Activated naive CD8-positive, alpha-beta T cell treated with anti-CD3 and anti-CD28 coated beads, Interleukin-2, amount 10 ng/mL, durations not matched to agents 7 days and 5 days (primary cell): ENCODE measurements around the gene GABRR2. TPM values are rescaled to one million over a fixed set of nuclear protein-coding genes. Genes with fewer than 3 reads are reported as not detected.
A peak's percentile ranks its signal among the peaks of the same experiment; 100 is the strongest.

Experiments used
- ATAC-seq: fragments of 150-1000 bp; cut with Tn5 transposase; one replicate; pipeline ENCODE4 v1.10.0; 2021; ENCODE audit warnings: low read depth, moderate library complexity
- POLR2A ChIA-PET: fragments of 350-600 bp; sonication (Branson Sonifier 250); formaldehyde crosslinking; loops from one replicate; lab custom pipeline; 2021; ENCODE audit warnings: antibody characterized with exemption; lab: Charles Lee
- DNase-seq: peaks from one replicate; pipeline ENCODE4 v3.0.0; 2021
- H3K27ac Mint-ChIP-seq: one replicate; pipeline ENCODE4 v1.8.0; 2022; ENCODE audit warnings: mild to moderate bottlenecking, mixed read lengths
- H3K27me3 Mint-ChIP-seq: one replicate; pipeline ENCODE4 v1.8.0; 2022; ENCODE audit warnings: mild to moderate bottlenecking, moderate library complexity, mixed read lengths
- H3K36me3 Mint-ChIP-seq: one replicate; pipeline ENCODE4 v1.8.0; 2021; ENCODE audit warnings: mild to moderate bottlenecking, mixed read lengths
- H3K4me1 Mint-ChIP-seq: one replicate; pipeline ENCODE4 v1.8.0; 2021; ENCODE audit warnings: mixed read lengths
- H3K4me3 Mint-ChIP-seq: one replicate; pipeline ENCODE4 v1.8.0; 2022; ENCODE audit warnings: mild to moderate bottlenecking, moderate library complexity, mixed read lengths
- H3K9me3 Mint-ChIP-seq: one replicate; pipeline ENCODE4 v1.8.0; 2021; ENCODE audit warnings: mixed read lengths
- total RNA-seq, 2 experiments: library from RNA; stranded (reverse); gene quantifications; one replicate each; pipeline ENCODE4 v1.2.3, GENCODE V29; 2021

The GABRR2 gene
- total RNA-seq, result under 1 TPM; 0.74 to 0.75 TPM

GRCh38 chr6:89315249-89315885, at the start of gene GABRR2:
Gene GABRR2, minus strand, starts transcription at chr6:89315299. Its CDS starts 134 bp downstream, at chr6:89315165.
- ATAC-seq (no peak), DNase-seq (no peak)
- H3K27ac Mint-ChIP-seq, result no peak within 1 kb of the TSS
- H3K36me3 Mint-ChIP-seq, result peaks cover 10% of the 10 kb centered on the region
- H3K9me3 Mint-ChIP-seq, result peaks cover 1% of the 10 kb centered on the region
- peaks cover 3% of the 10 kb centered on the region for H3K27me3 Mint-ChIP-seq
- POLR2A ChIA-PET, result no interaction called here
- no peak within 1 kb of the TSS for H3K4me3 Mint-ChIP-seq
- H3K4me1 Mint-ChIP-seq, result peaks cover 3% of the 10 kb centered on the region

- H3K4me3 Mint-ChIP-seq, result peak overlapping the region; percentile 27
- no peaks in the 10 kb centered on the region for H3K36me3 Mint-ChIP-seq
- no peak overlapping the region for H3K27ac Mint-ChIP-seq
- peaks cover 27% of the 10 kb centered on the region for H3K4me1 Mint-ChIP-seq
- ATAC-seq, result no peak
- H3K9me3 Mint-ChIP-seq, result peaks cover 2% of the 10 kb centered on the region
- POLR2A ChIA-PET, result interaction anchor here (1.3 to 2.1 kb wide), 2 partner anchors 8 to 9 kb away, joined by 5 to 6 read pairs; no protein-coding TSS in a partner anchor
- no peaks in the 10 kb centered on the region for H3K27me3 Mint-ChIP-seq
- DNase-seq, result no peak
Measured at GRCh38 chr6:89364586-89364985, 49.5 kb upstream of the GABRR2 start.

- H3K27me3 Mint-ChIP-seq, result no peaks in the 10 kb centered on the region
- no peak overlapping the region for H3K27ac Mint-ChIP-seq
- H3K4me3 Mint-ChIP-seq, result no peak overlapping the region
- H3K4me1 Mint-ChIP-seq, result peaks cover 42% of the 10 kb centered on the region
- POLR2A ChIA-PET, result interaction anchor here (1.0 to 2.1 kb wide), 2 partner anchors 10 to 11 kb away, joined by 3 to 12 read pairs; no protein-coding TSS in a partner anchor
- DNase-seq, result no peak
- no peaks in the 10 kb centered on the region for H3K36me3 Mint-ChIP-seq
- ATAC-seq, result no peak
- H3K9me3 Mint-ChIP-seq, result peaks cover 2% of the 10 kb centered on the region
Measured at GRCh38 chr6:89361171-89361570, 46.1 kb upstream of the GABRR2 start.

GRCh38 chr6:89360415-89360999, 45.4 kb upstream of the GABRR2 start:
- DNase-seq (no peak), ATAC-seq (peak; percentile 48)
- Mint-ChIP-seq H3K4me1 (peaks cover 42% of the 10 kb centered on the region), H3K27ac (peak overlapping the region; percentile 28), H3K36me3 (no peaks in the 10 kb centered on the region), H3K4me3 (peak overlapping the region; percentile 43), H3K27me3 (no peaks in the 10 kb centered on the region), H3K9me3 (peaks cover 2% of the 10 kb centered on the region)
- POLR2A ChIA-PET, result interaction anchor here (1.0 to 2.1 kb wide), 3 partner anchors 10 to 280 kb away, joined by 3 to 12 read pairs (median 5); partner anchors contain the start of gene PNRC1

GRCh38 chr6:89359561-89359960, 44.5 kb upstream of the GABRR2 start:
- Mint-ChIP-seq H3K4me1 (peaks cover 41% of the 10 kb centered on the region), H3K4me3 (no peak overlapping the region), H3K9me3 (peaks cover 2% of the 10 kb centered on the region), H3K36me3 (no peaks in the 10 kb centered on the region), H3K27me3 (no peaks in the 10 kb centered on the region), H3K27ac (no peak overlapping the region)
- DNase-seq, result no peak
- POLR2A ChIA-PET, result interaction anchor here (0.9 to 2.1 kb wide), 3 partner anchors 9 to 279 kb away, joined by 3 to 12 read pairs (median 5); partner anchors contain the start of genes PM20D2 and PNRC1
- no peak for ATAC-seq

GRCh38 chr6:89357390-89357789, 42.3 kb upstream of the GABRR2 start:
- Mint-ChIP-seq H3K4me1 (peaks cover 45% of the 10 kb centered on the region), H3K27me3 (no peaks in the 10 kb centered on the region), H3K36me3 (no peaks in the 10 kb centered on the region), H3K9me3 (peaks cover under 1% of the 10 kb centered on the region), H3K4me3 (peak overlapping the region; percentile 89), H3K27ac (peak overlapping the region; percentile 95)
- ATAC-seq (peak; percentile 15), DNase-seq (no peak)
- POLR2A ChIA-PET, result interaction anchor here (0.6 to 2.0 kb wide), 8 partner anchors 10 to 394 kb away, joined by 3 to 5 read pairs (median 3); partner anchors contain the start of genes PM20D2, PNRC1 and RNGTT

- H3K4me3 Mint-ChIP-seq, result peak overlapping the region; percentile 89
- H3K9me3 Mint-ChIP-seq, result no peaks in the 10 kb centered on the region
- DNase-seq (no peak), ATAC-seq (no peak)
- H3K27ac Mint-ChIP-seq, result peak overlapping the region; percentile 95
- peaks cover 45% of the 10 kb centered on the region for H3K4me1 Mint-ChIP-seq
- POLR2A ChIA-PET, result interaction anchor here (0.6 to 2.0 kb wide), 12 partner anchors 9 to 393 kb away, joined by 3 to 6 read pairs (median 4); partner anchors contain the start of genes PM20D2, PNRC1 and RNGTT
- no peaks in the 10 kb centered on the region for H3K36me3 Mint-ChIP-seq
- no peaks in the 10 kb centered on the region for H3K27me3 Mint-ChIP-seq
Measured at GRCh38 chr6:89356642-89357170, 41.6 kb upstream of the GABRR2 start.

GRCh38 chr6:89355511-89356194, 40.6 kb upstream of the GABRR2 start:
- Mint-ChIP-seq H3K9me3 (no peaks in the 10 kb centered on the region), H3K4me3 (no peak overlapping the region), H3K4me1 (peaks cover 46% of the 10 kb centered on the region), H3K36me3 (no peaks in the 10 kb centered on the region), H3K27me3 (no peaks in the 10 kb centered on the region), H3K27ac (no peak overlapping the region)
- POLR2A ChIA-PET, result interaction anchor here (0.6 to 4.6 kb wide), 5 partner anchors 8 to 276 kb away, joined by 3 to 24 read pairs (median 4); partner anchors contain the start of gene PNRC1
- DNase-seq (no peak), ATAC-seq (no peak)

GRCh38 chr6:89353702-89354392, 38.7 kb upstream of the GABRR2 start:
- no peak for ATAC-seq
- peak overlapping the region; percentile 85 for H3K27ac Mint-ChIP-seq
- peak overlapping the region; percentile 81 for H3K4me3 Mint-ChIP-seq
- no peaks in the 10 kb centered on the region for H3K9me3 Mint-ChIP-seq
- DNase-seq, result no peak
- H3K4me1 Mint-ChIP-seq, result peaks cover 52% of the 10 kb centered on the region
- no peaks in the 10 kb centered on the region for H3K27me3 Mint-ChIP-seq
- H3K36me3 Mint-ChIP-seq, result peaks cover 1% of the 10 kb centered on the region
- POLR2A ChIA-PET, result interaction anchor here (1.6 to 4.6 kb wide), 2 partner anchors 18 to 274 kb away, joined by 5 to 24 read pairs; partner anchors contain the start of gene PNRC1

- no peak for DNase-seq
- Mint-ChIP-seq H3K27me3 (no peaks in the 10 kb centered on the region), H3K4me1 (peaks cover 56% of the 10 kb centered on the region), H3K9me3 (no peaks in the 10 kb centered on the region), H3K4me3 (peak overlapping the region; percentile 81), H3K36me3 (peaks cover 1% of the 10 kb centered on the region), H3K27ac (peak overlapping the region; percentile 85)
- POLR2A ChIA-PET, result interaction anchor here (0.6 to 4.6 kb wide), 6 partner anchors 10 to 455 kb away, joined by 3 to 24 read pairs (median 4); partner anchors contain the start of gene PNRC1
- ATAC-seq, result peak; percentile 2
Measured at GRCh38 chr6:89353118-89353556, 38.0 kb upstream of the GABRR2 start.

GRCh38 chr6:89352278-89353117, 37.4 kb upstream of the GABRR2 start, which contains the start of gene UBE2J1:
Gene UBE2J1, minus strand, starts transcription at chr6:89352722. Its CDS starts 153 bp downstream, at chr6:89352569.
- peaks cover 1% of the 10 kb centered on the region for H3K36me3 Mint-ChIP-seq
- H3K4me1 Mint-ChIP-seq, result peaks cover 53% of the 10 kb centered on the region
- H3K27me3 Mint-ChIP-seq, result no peaks in the 10 kb centered on the region
- peak within 1 kb of the TSS; percentile 96 for H3K4me3 Mint-ChIP-seq
- H3K27ac Mint-ChIP-seq, result peak within 1 kb of the TSS; percentile 93
- ATAC-seq (peak; percentile 84), DNase-seq (peak; percentile 83)
- POLR2A ChIA-PET, result interaction anchor here (0.5 to 4.6 kb wide), 13 partner anchors 11 to 513 kb away, joined by 3 to 24 read pairs (median 5); partner anchors contain the start of genes CASP8AP2, LYRM2, PM20D2 and PNRC1
- no peaks in the 10 kb centered on the region for H3K9me3 Mint-ChIP-seq
